ENCODE measurements around the gene TPH2. TPM values are rescaled to one million over a fixed set of nuclear protein-coding genes. Genes with fewer than 3 reads are reported as not detected.

The TPH2 gene
- total and polyA plus RNA-seq, 9 of the 15 experiments (the other 6 are each of a cell fraction or from before 2014, with no cell fraction given), result 0.06 to 0.28 (median 0.14) TPM; not detected in 4

DNA sequence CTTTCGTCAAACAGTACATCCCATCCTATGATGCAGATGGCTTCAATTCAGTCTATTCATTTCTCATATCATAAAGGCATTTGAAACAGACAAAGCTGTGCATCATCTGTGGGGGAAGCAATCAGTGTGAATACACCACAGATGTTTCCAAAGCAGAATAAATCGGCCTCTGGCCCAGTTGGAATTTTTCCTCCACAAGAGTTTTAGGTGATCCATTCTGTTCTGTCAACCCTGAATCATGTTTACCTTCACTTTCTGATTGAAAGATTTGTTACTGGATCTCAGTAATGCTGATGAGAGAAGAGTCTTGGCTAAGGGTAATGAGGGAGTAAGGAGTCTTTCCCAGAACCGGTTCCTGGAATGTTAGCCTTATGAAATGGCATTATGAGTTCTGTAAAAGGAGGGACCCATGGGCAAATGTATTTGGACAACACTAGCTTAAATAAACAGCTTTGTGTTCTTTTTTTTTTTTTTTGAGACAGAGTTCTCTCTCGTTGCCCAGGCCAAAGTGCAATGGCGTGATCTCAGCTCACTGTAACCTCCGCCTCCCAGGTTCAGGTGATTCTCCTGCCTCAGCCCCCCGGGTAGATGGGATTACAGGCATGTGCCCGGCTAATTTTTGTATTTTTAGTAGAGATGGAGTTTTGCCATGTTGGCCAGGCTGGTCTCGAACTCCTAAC, 62.5 kb downstream of the TPH2 start:
- CTCF ChIA-PET (ENCODE audit: low intra/inter-chr PET ratio), result no interaction called here
- Histone ChIP-seq H3K79me2 (ENCODE audit: control insufficient read depth, insufficient read depth, low read length) (no peaks in the 10 kb centered on the region), H3K4me2 (ENCODE audit: insufficient read depth, low read length) (no peak overlapping the region), H3K4me1 (replicated peaks in 1 of 2; ENCODE audit: control insufficient read depth in 2 of 2, insufficient read depth in 2 of 2, low read length in 2 of 2) (no peaks in the 10 kb centered on the region), H3K27ac (ENCODE audit: extremely low read depth, low read depth, low read length) (no peak overlapping the region), H3K4me3 (no peak overlapping the region), H3K9ac (ENCODE audit: insufficient read depth in 1 of 2, low read depth in 2 of 2, low read length in 2 of 2) (no peak overlapping the region), H3K9me1 (ENCODE audit: control insufficient read depth, insufficient read depth, low read length) (no peaks in the 10 kb centered on the region), H2AFZ (ENCODE audit: low read depth, low read length) (no peak overlapping the region), H3K9me3 (replicated peaks; ENCODE audit: control insufficient read depth, insufficient read depth, low read depth, low read length) (no peaks in the 10 kb centered on the region), H3K27me3 (ENCODE audit: control insufficient read depth in 2 of 2, insufficient read depth in 2 of 2, low read length in 2 of 2) (no peaks in the 10 kb centered on the region), H3K36me3 (ENCODE audit: control insufficient read depth, insufficient read depth, low read length) (no peaks in the 10 kb centered on the region), H4K20me1 (replicated peaks; ENCODE audit: control insufficient read depth, insufficient read depth, low read length) (no peaks in the 10 kb centered on the region)
- POLR2A ChIA-PET, result no interaction called here
- DNase-seq (ENCODE audit: extremely low read depth in 1 of 4, low spot score in 3 of 4) (no peak), FAIRE-seq (no peak), ATAC-seq (no peak)
- intact Hi-C loops (cut with micrococcal nuclease), result no loop called here
- in situ Hi-C loops (cut with MboI), result no loop called here
- WGBS (ENCODE audit: insufficient coverage, low coverage, missing lambda C conversion rate), result under 1% methylated on average over 9 of the region's 9 CpGs
- BruUV-seq (replicated peaks), result no TSS peak
- TF ChIP-seq NR4A1 (CRISPR knock-in tag; IDR thresholded peaks at IDR 0.05) (no peak), NR4A1 (tag; IDR thresholded peaks at IDR 0.05) (no peak), HMG20B (CRISPR knock-in tag; IDR thresholded peaks at IDR 0.05) (no peak), ZNF316 (IDR thresholded peaks at IDR 0.05) (no peak), GATAD2B (IDR thresholded peaks at IDR 0.05; ENCODE audit: borderline replicate concordance) (no peak), ZNF384 (IDR thresholded peaks at IDR 0.05; ENCODE audit: low read depth, low read length) (no peak), ATF4 (CRISPR knock-in tag; IDR thresholded peaks at IDR 0.05) (no peak), FOXM1 (IDR thresholded peaks at IDR 0.05; ENCODE audit: low read depth) (no peak), FOXM1 (CRISPR knock-in tag; IDR thresholded peaks at IDR 0.05; ENCODE audit: low read depth) (no peak), THRA (IDR thresholded peaks at IDR 0.05) (no peak), GTF3C2 (IDR thresholded peaks at IDR 0.05; ENCODE audit: borderline replicate concordance, extremely low read depth, insufficient read length) (no peak), CEBPZ (IDR thresholded peaks at IDR 0.05; ENCODE audit: borderline replicate concordance, low read depth, low read length) (no peak), TFAP4 (CRISPR knock-in tag; IDR thresholded peaks at IDR 0.05; ENCODE audit: borderline replicate concordance) (no peak)

Measured in K562 (cell line).